ENCODE measurements around the gene H6PD. TPM values are rescaled to one million over a fixed set of nuclear protein-coding genes. Genes with fewer than 3 reads are reported as not detected.
A peak's percentile ranks its signal among the peaks of the same experiment; 100 is the strongest.

H6PD gene
- polyA plus RNA-seq, 4 donors, result 2.7 to 50.1 (median 14.3) TPM

DNA sequence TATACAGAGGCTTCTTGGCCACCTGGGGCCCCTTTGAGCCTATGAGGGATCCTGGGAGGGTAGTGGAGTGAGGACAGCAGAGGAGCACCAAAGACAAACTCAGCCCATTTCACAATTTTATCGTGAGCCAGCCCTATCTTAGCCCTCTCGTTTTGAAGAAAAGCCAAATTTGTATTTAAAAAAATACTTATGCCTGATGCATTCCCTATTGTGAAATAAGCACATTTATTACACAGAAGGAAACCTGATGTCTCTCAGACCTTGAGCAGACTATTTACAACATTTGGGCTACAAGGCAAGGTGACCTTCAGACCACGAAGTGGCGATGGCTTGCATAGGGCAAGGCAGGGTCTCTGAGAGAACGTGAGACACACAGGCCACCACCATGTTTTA, 41.3 kb upstream of the H6PD start:
- peaks cover 0 to 3% (median 0%) of the 10 kb centered on the region in 3 donors for H3K4me1 ChIP-seq (ENCODE audit: control insufficient read depth in 3 of 3, insufficient read depth in 2 of 3, low read depth in 1 of 3, low read length in 2 of 3)
- peaks cover under 1 to 20% (median 8%) of the 10 kb centered on the region in 3 donors for H3K27me3 ChIP-seq (ENCODE audit: control insufficient read depth in 3 of 3, insufficient read depth in 3 of 3, low read length in 3 of 3)
- FAIRE-seq (no peak), DNase-seq (no peak)
- no peaks in the 10 kb centered on the region for H3K36me3 ChIP-seq (ENCODE audit: control insufficient read depth in 3 of 3, insufficient read depth in 2 of 3, low read depth in 1 of 3, low read length in 3 of 3)
- no peak overlapping the region for H3K4me3 ChIP-seq (ENCODE audit: low read depth in 1 of 3, low read length in 3 of 3)
- no peaks in the 10 kb centered on the region for H3K9me3 ChIP-seq (ENCODE audit: control insufficient read depth in 2 of 2, insufficient read depth in 1 of 2, low read depth in 1 of 2, low read length in 1 of 2)
- no peak overlapping the region for H3K27ac ChIP-seq (ENCODE audit: low read depth in 1 of 3, low read length in 2 of 3)
- 51 to 78% (median 54%) methylated on average over 5 of the region's 5 CpGs for WGBS, 3 donors

GRCh38 chr1:9194024-9194423, 40.5 kb upstream of the H6PD start:
- WGBS, 3 donors, result 27 to 65% (median 41%) methylated on average over 4 of the region's 4 CpGs
- no peak for FAIRE-seq

DNA sequence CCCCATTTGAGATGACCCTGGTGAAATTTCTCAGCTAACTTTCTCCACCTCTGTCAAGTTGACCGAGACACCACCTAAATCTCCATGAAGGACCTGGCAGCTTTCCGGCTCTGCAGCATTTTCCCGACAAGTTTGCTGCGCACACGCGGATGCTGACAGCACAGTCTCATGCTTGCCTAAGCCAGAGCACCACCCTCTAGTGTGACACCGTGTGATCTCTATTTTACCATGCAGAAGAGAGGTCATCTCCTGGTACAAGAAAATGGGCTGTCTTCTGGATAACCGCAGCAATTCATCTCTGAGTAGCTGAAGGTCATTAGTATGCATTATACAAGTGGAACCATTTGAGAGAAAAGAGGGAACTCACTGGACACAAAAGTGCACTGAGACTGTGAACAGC, 38.9 kb upstream of the H6PD start:
- 92 to 93% (median 93%) methylated on average over 8 of the region's 8 CpGs for WGBS, 3 donors
- no peak for FAIRE-seq

More at GRCh38 chr1:9194024-9194423, 40.5 kb upstream of the H6PD start:
- Histone ChIP-seq H3K9me3 (ENCODE audit: control insufficient read depth in 2 of 2, insufficient read depth in 1 of 2, low read depth in 1 of 2, low read length in 1 of 2) (no peaks in the 10 kb centered on the region), H3K36me3 (ENCODE audit: control insufficient read depth in 3 of 3, insufficient read depth in 2 of 3, low read depth in 1 of 3, low read length in 3 of 3) (no peaks in the 10 kb centered on the region), H3K4me3 (ENCODE audit: low read depth in 1 of 3, low read length in 3 of 3) (no peak overlapping the region), H3K27me3 (ENCODE audit: control insufficient read depth in 3 of 3, insufficient read depth in 3 of 3, low read length in 3 of 3) (peaks cover 7 to 26% (median 12%) of the 10 kb centered on the region in 3 donors), H3K4me1 (ENCODE audit: control insufficient read depth in 3 of 3, insufficient read depth in 2 of 3, low read depth in 1 of 3, low read length in 2 of 3) (peaks cover 0 to 3% (median 0%) of the 10 kb centered on the region in 3 donors), H3K27ac (ENCODE audit: low read depth in 1 of 3, low read length in 2 of 3) (no peak overlapping the region)
- peak; percentile 18 to 21 for DNase-seq

DNA sequence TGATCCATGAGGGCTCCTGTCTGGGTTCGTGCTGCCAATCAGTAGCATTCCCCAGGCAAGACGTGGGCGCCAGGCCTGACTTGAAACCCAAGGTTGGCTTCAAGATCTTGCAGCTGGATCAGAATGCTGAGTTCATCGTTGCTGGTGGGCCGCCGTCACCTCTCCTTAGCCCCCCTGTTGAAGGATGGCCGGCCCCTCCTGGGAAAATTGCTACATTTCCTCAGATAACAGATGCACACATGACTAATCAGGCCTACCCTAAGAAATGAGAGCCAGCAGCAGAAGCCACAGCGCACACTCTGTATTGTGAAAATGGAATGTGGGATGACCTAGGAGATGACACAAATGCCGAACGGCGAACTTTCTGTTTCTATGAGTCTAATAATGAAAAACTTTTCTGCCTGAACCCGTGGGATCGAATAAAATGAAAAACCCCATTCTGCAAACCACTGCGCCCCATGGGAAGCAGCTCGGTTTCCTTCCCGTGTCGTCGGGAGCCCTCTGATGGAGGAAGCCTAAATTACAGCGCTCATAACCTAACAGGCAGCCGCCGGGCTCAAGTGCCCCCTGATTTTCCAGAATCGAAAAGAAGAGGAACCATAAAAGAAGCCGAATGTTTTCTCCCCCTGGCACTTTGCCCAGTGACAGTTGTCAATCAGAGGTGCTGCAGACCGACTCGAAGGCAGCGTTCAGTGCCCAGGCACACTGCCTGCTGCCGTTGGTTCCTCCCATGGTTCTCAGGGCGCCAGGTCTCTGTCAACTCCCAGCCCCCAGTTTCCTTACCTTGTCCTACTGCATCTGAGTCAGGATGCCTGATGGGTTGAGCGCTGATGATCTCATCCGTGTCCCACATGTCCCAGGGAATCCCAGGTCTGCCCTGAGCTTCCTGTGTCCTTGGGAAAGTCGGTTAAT, 38.2 kb upstream of the H6PD start:
- peaks cover 0 to 3% (median 0%) of the 10 kb centered on the region in 3 donors for H3K4me1 ChIP-seq (ENCODE audit: control insufficient read depth in 3 of 3, insufficient read depth in 2 of 3, low read depth in 1 of 3, low read length in 2 of 3)
- H3K27ac ChIP-seq (ENCODE audit: low read depth in 1 of 3, low read length in 2 of 3), result peak overlapping the region in 1 of 3 donors; percentile 49
- 23 to 25% (median 24%) methylated on average over 31 of the region's 31 CpGs for WGBS, 3 donors
- no peaks in the 10 kb centered on the region for H3K36me3 ChIP-seq (ENCODE audit: control insufficient read depth in 3 of 3, insufficient read depth in 2 of 3, low read depth in 1 of 3, low read length in 3 of 3)
- H3K9me3 ChIP-seq (ENCODE audit: control insufficient read depth in 2 of 2, insufficient read depth in 1 of 2, low read depth in 1 of 2, low read length in 1 of 2), result no peaks in the 10 kb centered on the region
- no peak for FAIRE-seq
- peaks cover 7 to 49% (median 26%) of the 10 kb centered on the region in 3 donors for H3K27me3 ChIP-seq (ENCODE audit: control insufficient read depth in 3 of 3, insufficient read depth in 3 of 3, low read length in 3 of 3)
- DNase-seq, result peak; percentile 56 to 68
- no peak overlapping the region for H3K4me3 ChIP-seq (ENCODE audit: low read depth in 1 of 3, low read length in 3 of 3)

More for the DNA sequence above, 38.9 kb upstream of the H6PD start:
- no peak overlapping the region for H3K27ac ChIP-seq (ENCODE audit: low read depth in 1 of 3, low read length in 2 of 3)
- H3K9me3 ChIP-seq (ENCODE audit: control insufficient read depth in 2 of 2, insufficient read depth in 1 of 2, low read depth in 1 of 2, low read length in 1 of 2), result no peaks in the 10 kb centered on the region
- H3K27me3 ChIP-seq (ENCODE audit: control insufficient read depth in 3 of 3, insufficient read depth in 3 of 3, low read length in 3 of 3), result peaks cover 7 to 42% (median 26%) of the 10 kb centered on the region in 3 donors
- peaks cover 0 to 3% (median 0%) of the 10 kb centered on the region in 3 donors for H3K4me1 ChIP-seq (ENCODE audit: control insufficient read depth in 3 of 3, insufficient read depth in 2 of 3, low read depth in 1 of 3, low read length in 2 of 3)
- no peak overlapping the region for H3K4me3 ChIP-seq (ENCODE audit: low read depth in 1 of 3, low read length in 3 of 3)
- DNase-seq, result no peak
- no peaks in the 10 kb centered on the region for H3K36me3 ChIP-seq (ENCODE audit: control insufficient read depth in 3 of 3, insufficient read depth in 2 of 3, low read depth in 1 of 3, low read length in 3 of 3)

GRCh38 chr1:9197186-9198099, 37.1 kb upstream of the H6PD start:
- Histone ChIP-seq H3K9me3 (ENCODE audit: control insufficient read depth in 2 of 2, insufficient read depth in 1 of 2, low read depth in 1 of 2, low read length in 1 of 2) (no peaks in the 10 kb centered on the region), H3K27ac (ENCODE audit: low read depth in 1 of 3, low read length in 2 of 3) (no peak overlapping the region), H3K4me3 (ENCODE audit: low read depth in 1 of 3, low read length in 3 of 3) (no peak overlapping the region), H3K27me3 (ENCODE audit: control insufficient read depth in 3 of 3, insufficient read depth in 3 of 3, low read length in 3 of 3) (peaks cover 7 to 60% (median 31%) of the 10 kb centered on the region in 3 donors), H3K4me1 (ENCODE audit: control insufficient read depth in 3 of 3, insufficient read depth in 2 of 3, low read depth in 1 of 3, low read length in 2 of 3) (peaks cover 0 to 3% (median 2%) of the 10 kb centered on the region in 3 donors), H3K36me3 (ENCODE audit: control insufficient read depth in 3 of 3, insufficient read depth in 2 of 3, low read depth in 1 of 3, low read length in 3 of 3) (no peaks in the 10 kb centered on the region)
- DNase-seq (no peak), FAIRE-seq (no peak)
- 80 to 82% (median 81%) methylated on average over 22 of the region's 22 CpGs for WGBS, 3 donors

DNA sequence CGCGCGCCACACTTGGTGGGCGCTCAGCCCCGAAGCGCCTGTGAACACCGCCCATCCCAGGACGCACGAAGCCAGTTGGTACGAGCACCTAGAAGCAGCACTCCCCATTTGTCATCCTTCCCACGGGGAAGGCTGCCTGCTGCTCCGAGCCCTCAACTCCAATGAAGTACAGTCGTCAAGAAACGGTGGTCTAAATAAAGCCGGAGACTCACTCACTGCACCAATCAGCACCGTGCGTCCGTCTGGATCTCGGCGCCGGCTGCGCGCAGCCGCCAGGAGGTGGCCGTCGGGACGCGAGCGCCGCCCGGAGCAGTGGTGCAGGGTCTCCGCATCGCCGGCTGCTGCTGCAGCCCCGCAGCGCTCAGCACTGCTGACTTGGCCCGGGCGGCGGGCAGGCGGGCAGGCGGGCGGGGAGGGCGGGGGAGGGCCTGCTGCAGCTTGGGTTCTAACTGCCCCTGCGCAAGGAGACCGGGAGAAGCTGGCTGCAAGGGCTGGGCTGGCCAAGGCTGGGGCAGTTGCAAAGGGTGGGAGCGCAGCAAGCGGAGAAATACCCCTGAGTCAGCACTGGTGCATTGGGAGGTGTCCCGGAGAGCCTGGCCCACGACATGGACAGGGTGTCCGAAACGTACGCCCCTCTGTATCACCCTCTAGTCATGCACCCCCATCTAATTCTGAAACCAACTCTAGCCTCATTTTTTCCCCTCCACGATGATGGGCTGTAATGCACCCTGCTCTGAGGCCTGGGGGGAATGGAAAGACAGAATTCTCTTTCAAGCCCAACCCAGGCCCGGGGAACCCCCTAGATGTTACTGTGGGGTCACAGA, 35.8 kb upstream of the H6PD start:
- Histone ChIP-seq H3K9me3 (ENCODE audit: control insufficient read depth in 2 of 2, insufficient read depth in 1 of 2, low read depth in 1 of 2, low read length in 1 of 2) (no peaks in the 10 kb centered on the region), H3K4me3 (ENCODE audit: low read depth in 1 of 3, low read length in 3 of 3) (no peak overlapping the region), H3K27me3 (ENCODE audit: control insufficient read depth in 3 of 3, insufficient read depth in 3 of 3, low read length in 3 of 3) (peaks cover 7 to 73% (median 33%) of the 10 kb centered on the region in 3 donors), H3K4me1 (ENCODE audit: control insufficient read depth in 3 of 3, insufficient read depth in 2 of 3, low read depth in 1 of 3, low read length in 2 of 3) (peaks cover 0 to 3% (median 2%) of the 10 kb centered on the region in 3 donors), H3K36me3 (ENCODE audit: control insufficient read depth in 3 of 3, insufficient read depth in 2 of 3, low read depth in 1 of 3, low read length in 3 of 3) (no peaks in the 10 kb centered on the region), H3K27ac (ENCODE audit: low read depth in 1 of 3, low read length in 2 of 3) (no peak overlapping the region)
- DNase-seq (peak in 1 of 2 donors; percentile 48), FAIRE-seq (no peak)
- 22 to 26% (median 26%) methylated on average over 41 to 54 of the region's 54 CpGs for WGBS, 3 donors

DNA sequence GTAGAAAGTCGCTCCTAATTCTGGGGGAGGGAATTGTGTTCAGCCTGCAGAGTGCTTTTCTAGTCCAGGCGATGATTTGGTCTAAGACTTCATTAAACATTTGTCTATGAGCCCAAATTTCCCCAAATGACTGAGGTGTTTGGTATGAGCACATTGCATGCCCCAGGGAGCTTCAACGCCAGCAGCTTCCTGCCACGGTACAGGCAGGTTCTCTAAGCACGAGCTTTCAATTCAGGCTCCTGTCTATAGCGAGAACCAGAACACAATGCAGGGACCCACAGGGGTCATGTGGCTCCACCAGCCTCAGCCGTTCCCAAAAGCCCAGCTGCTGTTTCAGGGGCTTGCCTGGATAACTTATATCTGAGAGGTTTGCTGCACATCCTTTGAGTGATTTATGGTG, 34.1 kb upstream of the H6PD start:
- Histone ChIP-seq H3K27ac (ENCODE audit: low read depth in 1 of 3, low read length in 2 of 3) (no peak overlapping the region), H3K9me3 (ENCODE audit: control insufficient read depth in 2 of 2, insufficient read depth in 1 of 2, low read depth in 1 of 2, low read length in 1 of 2) (no peaks in the 10 kb centered on the region), H3K4me3 (ENCODE audit: low read depth in 1 of 3, low read length in 3 of 3) (no peak overlapping the region), H3K4me1 (ENCODE audit: control insufficient read depth in 3 of 3, insufficient read depth in 2 of 3, low read depth in 1 of 3, low read length in 2 of 3) (peaks cover 0 to 3% (median 2%) of the 10 kb centered on the region in 3 donors), H3K36me3 (ENCODE audit: control insufficient read depth in 3 of 3, insufficient read depth in 2 of 3, low read depth in 1 of 3, low read length in 3 of 3) (no peaks in the 10 kb centered on the region), H3K27me3 (ENCODE audit: control insufficient read depth in 3 of 3, insufficient read depth in 3 of 3, low read length in 3 of 3) (peaks cover 7 to 77% (median 35%) of the 10 kb centered on the region in 3 donors)
- FAIRE-seq (no peak), DNase-seq (no peak)
- WGBS, 3 donors, result 59 to 75% (median 61%) methylated on average over 7 of the region's 7 CpGs

Data from small intestine (tissue), 7 donors.